DOHH2 (cell line): ENCODE measurements around the gene RFX4.

Source experiments
- H3F3A ChIP-seq: fragments of 200-600 bp; sonication (generic), shearing (Covaris generic); 2 replicates; pipeline ENCODE4 v1.6.0; 2016; ENCODE audit warnings: antibody characterized with exemption, mild to moderate bottlenecking; ENCODE audit not compliant: control insufficient read depth, insufficient read depth
- H3K27ac ChIP-seq: fragments of 200-600 bp; sonication (generic); 2 replicates; pipeline ENCODE4 v1.5.1; 2014; ENCODE audit warnings: low read depth, mild to moderate bottlenecking, low read length, moderate library complexity
- H3K27me3 ChIP-seq: fragments of 200-600 bp; sonication (generic); 2 replicates; pipeline ENCODE4 v1.6.1; 2014; ENCODE audit warnings: mild to moderate bottlenecking, low read length, mixed read lengths; ENCODE audit not compliant: control insufficient read depth
- H3K36me3 ChIP-seq: fragments of 200-600 bp; sonication (generic); 2 replicates; pipeline ENCODE4 v1.6.1; 2014; ENCODE audit warnings: mild to moderate bottlenecking, low read length, moderate library complexity, mixed read lengths; ENCODE audit not compliant: control insufficient read depth
- H3K4me1 ChIP-seq: fragments of 200-600 bp; sonication (generic); 2 replicates; pipeline ENCODE4 v1.6.1; 2014; ENCODE audit warnings: mild to moderate bottlenecking, low read length, mixed read lengths; ENCODE audit not compliant: control insufficient read depth
- H3K4me2 ChIP-seq: fragments of 200-600 bp; sonication (generic); 2 replicates; pipeline ENCODE4 v1.6.0; 2014; ENCODE audit warnings: mild to moderate bottlenecking, low read length, moderate library complexity
- H3K4me3 ChIP-seq: fragments of 200-600 bp; sonication (generic); 2 replicates; pipeline ENCODE4 v1.5.1; 2014; ENCODE audit warnings: mild to moderate bottlenecking, low read length, mixed read lengths
- H3K79me2 ChIP-seq: fragments of 200-600 bp; sonication (generic); 2 replicates; pipeline ENCODE4 v1.6.1; 2014; ENCODE audit warnings: mild to moderate bottlenecking, low read length, mixed read lengths; ENCODE audit not compliant: control insufficient read depth
- H3K9me2 ChIP-seq: fragments of 200-600 bp; sonication (generic); replicated peaks from 2 replicates; pipeline ENCODE4 v1.6.1; 2014; ENCODE audit warnings: mild to moderate bottlenecking, low read length, mixed read lengths; ENCODE audit not compliant: control insufficient read depth
- H3K9me3 ChIP-seq: fragments of 200-600 bp; sonication (generic); 2 replicates; pipeline ENCODE4 v1.6.1; 2014; ENCODE audit warnings: antibody characterized with exemption, low read length, mixed read lengths; ENCODE audit not compliant: control insufficient read depth, insufficient read depth
- H4K20me1 ChIP-seq: fragments of 200-600 bp; sonication (generic); 2 replicates; pipeline ENCODE4 v1.6.0; 2014; ENCODE audit warnings: low read depth, mild to moderate bottlenecking, antibody characterized with exemption, low read length, moderate library complexity; ENCODE audit not compliant: control insufficient read depth, insufficient read depth
- EZH2phosphoT487 ChIP-seq: fragments of 200-600 bp; sonication (generic); IDR thresholded peaks from 2 replicates; pipeline ENCODE4 v1.6.1; 2017; ENCODE audit warnings: borderline replicate concordance, mild to moderate bottlenecking, antibody characterized with exemption, low read length, moderate library complexity, mixed read lengths
- TF ChIP-seq, protein P1 (sequence below): fragments of 200-600 bp; sonication (generic); IDR thresholded peaks from one replicate; pipeline ENCODE4 v1.5.1; 2014; ENCODE audit warnings: antibody characterized with exemption, mild to moderate bottlenecking, low read depth, low read length; ENCODE audit not compliant: poor library complexity, severe bottlenecking

The RFX4 gene

DNA sequence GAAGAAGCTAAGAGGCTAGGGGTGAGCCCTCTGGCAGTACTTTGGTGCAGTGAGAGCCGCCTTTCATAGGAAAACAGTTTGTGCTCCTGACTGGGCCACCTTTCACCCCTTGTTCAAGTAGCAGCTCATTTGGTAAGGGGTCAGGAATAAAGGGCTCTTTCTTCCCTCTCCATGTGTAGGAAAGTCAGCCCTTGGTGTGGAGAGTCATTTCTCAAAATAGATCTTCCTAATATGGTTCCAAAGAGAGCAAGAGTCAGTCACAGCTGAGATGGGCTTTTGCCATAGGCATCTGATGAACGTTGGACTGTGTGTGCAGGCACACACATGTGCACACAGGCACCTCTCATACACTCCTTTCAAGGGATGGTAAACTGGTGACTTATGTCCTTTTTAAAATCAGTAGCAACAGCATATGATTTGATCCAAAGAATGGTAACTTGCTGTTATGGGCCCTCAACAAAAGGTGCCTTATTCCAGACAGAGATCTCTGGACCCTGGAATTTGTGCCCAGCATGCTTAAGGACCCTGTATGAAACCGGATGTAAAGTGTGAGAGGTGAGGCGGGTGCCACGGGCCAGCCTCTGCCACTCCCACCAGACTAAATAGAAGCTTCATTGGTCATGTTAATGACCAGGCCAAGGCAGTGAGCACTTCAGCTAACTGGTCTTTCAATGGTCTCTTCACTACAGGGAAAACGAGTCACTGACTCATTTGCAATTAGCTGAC is 175.0 kb downstream of the RFX4 start:
- Histone ChIP-seq H3K4me2 (no peak overlapping the region), H3K9me3 (no peaks in the 10 kb centered on the region), H3K27me3 (no peaks in the 10 kb centered on the region), H3K79me2 (peaks cover 8% of the 10 kb centered on the region), H4K20me1 (no peaks in the 10 kb centered on the region), H3K27ac (no peak overlapping the region), H3F3A (peaks cover 5% of the 10 kb centered on the region), H3K36me3 (no peaks in the 10 kb centered on the region), H3K4me3 (no peak overlapping the region), H3K4me1 (peaks cover 78% of the 10 kb centered on the region), H3K9me2 (no peaks in the 10 kb centered on the region)
- TF ChIP-seq, protein P1, sequence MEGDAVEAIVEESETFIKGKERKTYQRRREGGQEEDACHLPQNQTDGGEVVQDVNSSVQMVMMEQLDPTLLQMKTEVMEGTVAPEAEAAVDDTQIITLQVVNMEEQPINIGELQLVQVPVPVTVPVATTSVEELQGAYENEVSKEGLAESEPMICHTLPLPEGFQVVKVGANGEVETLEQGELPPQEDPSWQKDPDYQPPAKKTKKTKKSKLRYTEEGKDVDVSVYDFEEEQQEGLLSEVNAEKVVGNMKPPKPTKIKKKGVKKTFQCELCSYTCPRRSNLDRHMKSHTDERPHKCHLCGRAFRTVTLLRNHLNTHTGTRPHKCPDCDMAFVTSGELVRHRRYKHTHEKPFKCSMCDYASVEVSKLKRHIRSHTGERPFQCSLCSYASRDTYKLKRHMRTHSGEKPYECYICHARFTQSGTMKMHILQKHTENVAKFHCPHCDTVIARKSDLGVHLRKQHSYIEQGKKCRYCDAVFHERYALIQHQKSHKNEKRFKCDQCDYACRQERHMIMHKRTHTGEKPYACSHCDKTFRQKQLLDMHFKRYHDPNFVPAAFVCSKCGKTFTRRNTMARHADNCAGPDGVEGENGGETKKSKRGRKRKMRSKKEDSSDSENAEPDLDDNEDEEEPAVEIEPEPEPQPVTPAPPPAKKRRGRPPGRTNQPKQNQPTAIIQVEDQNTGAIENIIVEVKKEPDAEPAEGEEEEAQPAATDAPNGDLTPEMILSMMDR, result no peak
- TF ChIP-seq EZH2phosphoT487, result no peak

DNA sequence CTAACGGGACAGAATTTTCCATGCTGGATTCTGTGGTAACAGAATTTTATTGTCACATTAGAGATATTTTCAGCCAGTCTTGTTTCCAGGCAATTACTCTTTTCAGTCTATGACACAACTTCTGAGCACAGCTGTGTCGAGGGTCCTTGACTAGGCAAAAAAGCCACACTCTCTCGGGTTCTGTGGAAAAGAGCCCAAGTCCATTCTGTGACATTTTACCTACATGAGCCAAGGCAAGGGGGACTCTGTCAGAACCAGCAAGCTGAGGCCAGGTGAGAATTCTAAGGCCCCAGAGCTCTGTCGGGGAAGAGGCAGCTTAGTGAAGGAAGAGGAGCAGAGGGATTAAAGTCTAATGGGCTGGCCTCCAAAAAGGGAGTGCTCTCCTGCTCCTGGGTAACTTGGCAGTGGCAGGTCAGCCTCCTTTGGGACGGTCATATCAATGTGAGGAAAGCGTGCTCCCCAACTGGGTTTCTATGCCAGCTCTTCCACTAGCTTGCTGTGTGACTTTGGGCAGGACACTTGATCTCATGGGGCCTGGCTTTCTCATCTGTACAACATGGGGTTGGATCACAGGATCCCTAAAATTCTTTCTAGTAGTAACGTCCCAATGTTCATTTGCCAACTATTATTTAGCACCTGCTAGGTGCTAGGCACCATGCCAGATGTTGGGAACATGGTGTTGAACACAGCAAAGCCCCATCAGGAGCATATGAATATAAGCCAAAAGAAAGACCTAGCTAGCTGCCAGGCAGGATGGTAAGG is 175.7 kb downstream of the RFX4 start:
- no peaks in the 10 kb centered on the region for H4K20me1 ChIP-seq
- H3K27me3 ChIP-seq, result no peaks in the 10 kb centered on the region
- TF ChIP-seq EZH2phosphoT487, result no peak
- TF ChIP-seq, protein P1, result no peak
- H3K4me2 ChIP-seq, result peak overlapping the region; percentile 96; the same call in 1 of the 2 replicates
- no peaks in the 10 kb centered on the region for H3K9me3 ChIP-seq
- no peaks in the 10 kb centered on the region for H3K9me2 ChIP-seq
- H3K36me3 ChIP-seq, result no peaks in the 10 kb centered on the region
- H3K27ac ChIP-seq, result no peak overlapping the region
- peaks cover 78% of the 10 kb centered on the region for H3K4me1 ChIP-seq
- H3K4me3 ChIP-seq, result no peak overlapping the region
- H3F3A ChIP-seq, result peaks cover 5% of the 10 kb centered on the region
- H3K79me2 ChIP-seq, result peaks cover 8% of the 10 kb centered on the region

GRCh38 chr12:106759526-106760183 is 176.9 kb downstream of the RFX4 start:
- no peaks in the 10 kb centered on the region for H3K27me3 ChIP-seq
- peaks cover 5% of the 10 kb centered on the region for H3F3A ChIP-seq
- no peaks in the 10 kb centered on the region for H4K20me1 ChIP-seq
- H3K9me3 ChIP-seq, result no peaks in the 10 kb centered on the region
- H3K4me2 ChIP-seq, result peak overlapping the region; percentile 96
- no peaks in the 10 kb centered on the region for H3K9me2 ChIP-seq
- H3K79me2 ChIP-seq, result peaks cover 8% of the 10 kb centered on the region
- peaks cover 73% of the 10 kb centered on the region for H3K4me1 ChIP-seq
- peak overlapping the region; percentile 85 for H3K27ac ChIP-seq
- peak overlapping the region; percentile 79 for H3K4me3 ChIP-seq
- TF ChIP-seq, protein P1, result no peak
- no peak for TF ChIP-seq EZH2phosphoT487
- no peaks in the 10 kb centered on the region for H3K36me3 ChIP-seq
